GM12872 (cell line): ENCODE data around the gene GINS2.

Experiments used
- CTCF ChIP-seq: IDR thresholded peaks from 3 replicates; pipeline ENCODE4 v1.5.1; 2011; ENCODE audit warnings: low read depth, mild to moderate bottlenecking, low read length, moderate library complexity; ENCODE audit not compliant: insufficient read depth

The GINS2 gene

DNA sequence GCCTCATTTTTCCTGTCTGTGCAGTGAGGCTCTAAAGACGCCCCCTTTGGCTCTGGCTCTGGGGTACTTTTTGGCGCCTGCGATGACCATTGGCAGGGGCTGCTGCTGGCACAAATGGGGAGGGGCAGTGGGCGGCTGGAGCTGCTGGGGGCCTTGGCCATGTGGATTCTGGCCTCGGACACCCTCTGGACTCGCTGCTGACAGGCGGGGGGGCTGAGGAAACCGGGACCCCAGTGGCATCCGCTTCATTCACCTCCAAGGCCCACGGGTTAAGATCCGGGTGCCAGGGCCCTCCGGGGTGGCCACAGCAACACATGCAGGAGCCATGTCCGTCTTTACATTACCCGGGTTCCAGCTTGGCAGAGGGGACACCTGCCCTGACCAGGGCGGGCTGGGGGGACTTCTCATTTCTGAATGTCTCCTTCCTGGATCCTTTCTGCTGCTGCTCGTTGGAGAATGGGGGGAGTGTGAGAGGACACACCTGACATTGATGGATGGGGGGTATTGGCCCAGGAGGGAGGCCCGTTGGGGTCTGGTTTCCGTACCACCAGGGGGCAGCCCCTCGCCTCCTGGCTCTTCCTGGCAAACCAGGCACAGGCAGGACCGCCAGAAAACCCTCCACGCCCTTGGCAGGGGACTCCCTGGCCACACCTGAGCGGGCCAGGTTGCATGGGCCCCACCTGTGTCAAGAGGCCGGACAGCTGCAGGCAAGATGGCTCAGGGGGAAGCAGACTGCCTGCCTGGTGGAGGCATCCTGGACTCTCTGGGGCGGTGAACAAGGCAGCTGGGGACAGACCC, 53.8 kb downstream of the GINS2 start:
- no peak for TF ChIP-seq CTCF

DNA sequence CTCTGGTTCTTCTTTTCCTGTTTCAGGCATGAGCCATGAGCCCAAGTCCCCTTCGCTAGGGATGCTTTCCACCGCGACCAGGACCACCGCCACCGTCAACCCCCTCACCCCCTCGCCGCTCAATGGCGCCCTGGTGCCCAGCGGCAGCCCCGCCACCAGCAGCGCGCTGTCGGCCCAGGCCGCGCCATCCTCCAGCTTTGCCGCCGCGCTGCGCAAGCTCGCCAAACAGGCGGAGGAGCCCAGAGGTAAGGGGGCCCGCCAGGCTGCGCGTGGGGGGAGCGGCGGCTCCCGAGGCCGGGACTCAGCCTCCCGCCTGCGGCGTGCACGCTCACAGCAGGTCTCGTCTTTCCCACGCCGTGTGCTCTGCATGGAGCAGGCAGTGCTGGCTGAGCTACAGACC, 54.9 kb downstream of the GINS2 start:
- no peak for TF ChIP-seq CTCF

GRCh38 chr16:85633438-85633743, 55.4 kb downstream of the GINS2 start:
- TF ChIP-seq CTCF: no peak

DNA sequence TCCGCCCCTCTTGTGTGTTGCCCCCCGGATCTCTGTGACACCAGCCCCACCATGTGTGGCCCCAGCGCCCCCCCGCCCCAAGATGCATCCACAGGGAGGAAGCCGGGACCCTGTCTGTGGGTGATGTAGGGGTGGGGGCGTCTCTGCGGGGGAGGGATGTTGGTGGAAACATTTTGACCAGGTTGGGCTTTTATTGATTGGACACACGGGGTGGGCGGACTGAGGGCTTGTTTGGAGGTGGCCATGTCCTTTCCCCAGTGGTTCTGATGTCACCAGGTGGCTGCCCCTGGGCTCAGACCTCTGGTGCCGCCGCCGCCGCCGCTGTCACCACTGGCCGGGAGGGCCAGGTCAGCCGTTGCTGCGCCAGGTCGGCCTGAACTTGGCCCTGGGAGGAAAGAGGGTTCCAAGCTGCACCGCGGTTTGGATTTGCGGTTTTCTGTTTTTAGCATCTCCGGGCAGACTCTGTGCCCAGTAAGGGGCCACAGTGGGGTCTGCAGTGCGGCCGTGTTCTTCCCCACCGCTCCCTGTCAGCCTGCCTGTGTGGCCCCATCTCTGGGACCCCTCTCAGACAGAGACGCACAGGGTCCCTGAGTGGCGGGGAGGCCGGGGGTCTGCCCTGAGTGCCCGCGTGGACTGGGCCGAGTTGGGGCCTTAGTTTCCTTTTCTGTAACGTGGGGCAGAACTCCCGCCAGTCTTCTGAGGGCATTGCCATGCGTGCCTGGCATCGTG, 55.9 kb downstream of the GINS2 start:
- no peak for TF ChIP-seq CTCF

DNA sequence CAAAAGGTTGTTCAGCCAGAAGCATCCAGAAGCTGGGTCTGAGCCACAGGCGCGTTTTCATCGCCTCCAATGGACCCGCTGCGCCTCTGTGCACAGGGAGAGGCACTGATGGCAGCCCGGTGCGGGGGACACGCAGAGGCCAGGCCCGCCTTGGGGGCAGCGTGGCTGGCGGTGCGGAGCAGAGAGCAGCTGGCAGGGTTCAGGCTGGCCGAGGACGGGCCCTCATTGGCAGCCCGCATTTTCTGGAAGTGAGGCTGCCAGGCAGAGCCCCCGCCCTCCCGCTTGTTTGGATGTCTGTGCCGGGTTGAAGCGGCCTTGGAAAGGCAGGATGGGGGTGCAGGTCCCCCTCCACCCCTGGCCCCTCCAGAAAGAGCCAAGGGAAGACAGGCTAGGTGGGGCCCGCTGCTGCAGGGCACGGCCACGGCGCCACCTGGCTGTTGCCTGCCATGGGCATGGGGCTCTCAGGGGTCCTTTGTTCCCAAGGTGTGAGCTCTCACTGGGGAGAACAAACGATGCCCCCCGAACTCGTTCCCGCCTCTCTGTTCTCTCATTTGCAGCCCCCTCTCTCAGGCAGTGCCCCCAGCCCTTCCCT, 56.9 kb downstream of the GINS2 start:
- no peak for TF ChIP-seq CTCF

GRCh38 chr16:85631230-85631629, 57.5 kb downstream of the GINS2 start:
- no peak for TF ChIP-seq CTCF

- no peak for TF ChIP-seq CTCF
These were observed 58.9 kb downstream of the GINS2 start for GRCh38 chr16:85629853-85630252.
